ENCODE data around the gene ZNF20. TPM values are rescaled to one million over a fixed set of nuclear protein-coding genes. Genes with fewer than 3 reads are reported as not detected.

Gene ZNF20
- total RNA-seq, 2 experiments from 2014 or later, result 2.0 to 3.0 TPM

- POLR2A ChIA-PET, result interaction anchor here (1.0 to 1.8 kb wide), 2 partner anchors 9 to 58 kb away, joined by 3 to 6 read pairs; no protein-coding TSS in a partner anchor
- intact Hi-C loops (cut with micrococcal nuclease), result no loop called here
Measured at GRCh38 chr19:12117201-12117970, 22.8 kb downstream of the ZNF20 start.

DNA sequence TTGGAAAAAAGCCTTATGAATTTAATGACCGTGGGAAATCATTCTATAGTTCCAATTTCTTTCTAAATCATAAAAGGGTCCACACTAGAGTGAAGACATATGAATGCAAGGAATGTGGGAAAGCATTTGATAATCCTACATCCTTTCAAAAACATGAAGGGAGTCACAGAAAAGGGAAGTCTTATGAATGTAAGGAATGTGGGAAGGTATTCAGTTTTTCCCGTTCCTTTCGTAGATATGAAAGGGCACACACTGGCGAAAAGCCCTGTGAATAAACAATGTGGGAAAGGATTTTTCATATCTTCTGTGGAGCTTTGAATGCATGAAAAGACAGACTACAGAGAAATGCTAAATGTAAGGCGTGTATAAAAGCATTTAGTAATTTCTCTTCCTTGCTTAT, 27.0 kb downstream of the ZNF20 start:
- ChIA-PET CTCF (interaction anchor here (0.8 to 1.0 kb wide), 3 partner anchors 14 to 233 kb away, joined by 3 to 4 read pairs (median 3); no protein-coding TSS in a partner anchor), POLR2A (interaction anchor here (1.0 to 1.2 kb wide), 5 partner anchors 9 to 125 kb away, joined by 3 to 4 read pairs (median 3); partner anchors contain the start of genes ZNF20 and ZNF878)
- no peak overlapping the region for H3K4me3 Mint-ChIP-seq
- no peak for ATAC-seq
- TF ChIP-seq, protein P1, sequence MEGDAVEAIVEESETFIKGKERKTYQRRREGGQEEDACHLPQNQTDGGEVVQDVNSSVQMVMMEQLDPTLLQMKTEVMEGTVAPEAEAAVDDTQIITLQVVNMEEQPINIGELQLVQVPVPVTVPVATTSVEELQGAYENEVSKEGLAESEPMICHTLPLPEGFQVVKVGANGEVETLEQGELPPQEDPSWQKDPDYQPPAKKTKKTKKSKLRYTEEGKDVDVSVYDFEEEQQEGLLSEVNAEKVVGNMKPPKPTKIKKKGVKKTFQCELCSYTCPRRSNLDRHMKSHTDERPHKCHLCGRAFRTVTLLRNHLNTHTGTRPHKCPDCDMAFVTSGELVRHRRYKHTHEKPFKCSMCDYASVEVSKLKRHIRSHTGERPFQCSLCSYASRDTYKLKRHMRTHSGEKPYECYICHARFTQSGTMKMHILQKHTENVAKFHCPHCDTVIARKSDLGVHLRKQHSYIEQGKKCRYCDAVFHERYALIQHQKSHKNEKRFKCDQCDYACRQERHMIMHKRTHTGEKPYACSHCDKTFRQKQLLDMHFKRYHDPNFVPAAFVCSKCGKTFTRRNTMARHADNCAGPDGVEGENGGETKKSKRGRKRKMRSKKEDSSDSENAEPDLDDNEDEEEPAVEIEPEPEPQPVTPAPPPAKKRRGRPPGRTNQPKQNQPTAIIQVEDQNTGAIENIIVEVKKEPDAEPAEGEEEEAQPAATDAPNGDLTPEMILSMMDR (IDR thresholded peaks at IDR 0.05), result no peak
- H3K9me3 Mint-ChIP-seq, result peaks cover 27% of the 10 kb centered on the region
- peak overlapping the region; percentile 30 for H3K27ac Mint-ChIP-seq
- H3K36me3 Mint-ChIP-seq (ENCODE audit: low read depth), result peaks cover 50% of the 10 kb centered on the region
- no peak for DNase-seq
- peaks cover 29% of the 10 kb centered on the region for H3K4me1 Mint-ChIP-seq (ENCODE audit: low read depth)
- intact Hi-C loops (cut with micrococcal nuclease), result no loop called here
- H3K27me3 Mint-ChIP-seq, result no peaks in the 10 kb centered on the region

More at GRCh38 chr19:12117201-12117970, 22.8 kb downstream of the ZNF20 start:
- TF ChIP-seq, protein P1 (IDR thresholded peaks at IDR 0.05), result no peak
- Mint-ChIP-seq H3K9me3 (peaks cover 10% of the 10 kb centered on the region), H3K4me1 (ENCODE audit: low read depth) (peaks cover 18% of the 10 kb centered on the region), H3K27me3 (no peaks in the 10 kb centered on the region), H3K4me3 (no peak overlapping the region), H3K36me3 (ENCODE audit: low read depth) (peaks cover 21% of the 10 kb centered on the region), H3K27ac (no peak overlapping the region)
- CTCF ChIA-PET, result no interaction called here
- DNase-seq, result no peak
- ATAC-seq, result no peak

DNA sequence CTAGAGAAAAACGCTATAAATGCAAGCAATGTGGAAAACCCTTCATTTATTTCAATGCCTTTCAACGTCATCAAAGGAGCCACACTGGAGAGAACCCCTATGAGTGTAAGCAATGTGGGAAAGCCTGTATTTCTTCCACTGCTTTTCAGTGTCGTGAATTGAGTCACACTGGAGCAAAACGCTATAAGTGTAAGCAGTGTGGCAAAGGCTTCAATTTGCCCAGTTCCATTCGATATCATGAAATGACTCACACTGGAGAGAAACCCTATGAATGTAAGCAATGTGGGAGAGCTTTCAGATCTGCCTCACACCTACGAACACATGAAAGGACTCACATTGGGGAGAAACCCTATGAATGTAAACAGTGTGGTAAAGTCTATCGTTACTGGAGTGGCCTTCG, 27.4 kb downstream of the ZNF20 start:
- peak; percentile 92 for ATAC-seq
- peaks cover 27% of the 10 kb centered on the region for H3K9me3 Mint-ChIP-seq
- peaks cover 29% of the 10 kb centered on the region for H3K4me1 Mint-ChIP-seq (ENCODE audit: low read depth)
- intact Hi-C loops (cut with micrococcal nuclease), result no loop called here
- H3K27ac Mint-ChIP-seq, result peak overlapping the region; percentile 30
- ChIA-PET POLR2A (interaction anchor here (1.0 to 1.2 kb wide), 4 partner anchors 9 to 125 kb away, joined by 3 to 4 read pairs (median 4); partner anchors contain the start of gene ZNF20), CTCF (interaction anchor here (1.0 to 2.4 kb wide), 3 partner anchors 22 to 232 kb away, joined by 3 to 8 read pairs (median 4); no protein-coding TSS in a partner anchor)
- peaks cover 50% of the 10 kb centered on the region for H3K36me3 Mint-ChIP-seq (ENCODE audit: low read depth)
- H3K27me3 Mint-ChIP-seq, result no peaks in the 10 kb centered on the region
- peak; percentile 49 for DNase-seq
- TF ChIP-seq, protein P1 (IDR thresholded peaks at IDR 0.05), result no peak
- no peak overlapping the region for H3K4me3 Mint-ChIP-seq

- H3K36me3 Mint-ChIP-seq (ENCODE audit: low read depth), result peaks cover 50% of the 10 kb centered on the region
- peaks cover 29% of the 10 kb centered on the region for H3K4me1 Mint-ChIP-seq (ENCODE audit: low read depth)
- TF ChIP-seq, protein P1 (IDR thresholded peaks at IDR 0.05), result no peak
- ChIA-PET CTCF (interaction anchor here (1.0 to 2.4 kb wide), 3 partner anchors 21 to 232 kb away, joined by 3 to 8 read pairs (median 4); no protein-coding TSS in a partner anchor), POLR2A (interaction anchor here (1.0 kb wide), 1 partner anchor 10 kb away, joined by 4 read pairs; no protein-coding TSS in a partner anchor)
- no peak overlapping the region for H3K4me3 Mint-ChIP-seq
- no peaks in the 10 kb centered on the region for H3K27me3 Mint-ChIP-seq
- intact Hi-C loops (cut with micrococcal nuclease), result no loop called here
- peaks cover 27% of the 10 kb centered on the region for H3K9me3 Mint-ChIP-seq
- DNase-seq (no peak), ATAC-seq (no peak)
- peak overlapping the region; percentile 42 for H3K27ac Mint-ChIP-seq
Measured at GRCh38 chr19:12111943-12112637, 28.1 kb downstream of the ZNF20 start.

Data from activated CD8-positive, alpha-beta T cell treated with anti-CD3 and anti-CD28 coated beads for 36 hours (primary cell).